HEK293 (cell line): ENCODE results near the gene CHMP1A.

Experiments used
- CTCF ChIP-seq: fragments of 450-650 bp; formaldehyde crosslinking; IDR thresholded peaks from 2 replicates; pipeline ENCODE4 v1.5.1; 2016; ENCODE audit warnings: missing biosample characterization, missing genetic modification characterization
- GLIS1 ChIP-seq: fragments of 450-650 bp; formaldehyde crosslinking; IDR thresholded peaks from 2 replicates; pipeline ENCODE4 v1.5.1; 2016; ENCODE audit warnings: missing biosample characterization, missing genetic modification characterization
- KLF7 ChIP-seq: fragments of 450-650 bp; formaldehyde crosslinking; IDR thresholded peaks from 2 replicates; pipeline ENCODE4 v1.5.1; 2016; ENCODE audit warnings: missing biosample characterization, missing genetic modification characterization, borderline replicate concordance
- REST ChIP-seq: fragments of 450-650 bp; formaldehyde crosslinking; IDR thresholded peaks from 2 replicates; pipeline ENCODE4 v1.5.1; 2016; ENCODE audit warnings: missing biosample characterization, missing genetic modification characterization
- SETDB1 ChIP-seq: IDR thresholded peaks from one replicate; pipeline ENCODE4 v1.6.1; 2017; ENCODE audit warnings: mild to moderate bottlenecking, low read length, moderate library complexity, mixed read lengths; ENCODE audit not compliant: insufficient read length
- ZBTB20 ChIP-seq: fragments of 450-650 bp; formaldehyde crosslinking; IDR thresholded peaks from 2 replicates; pipeline ENCODE4 v1.5.1; 2016; ENCODE audit warnings: missing biosample characterization, missing genetic modification characterization
- ZBTB49 ChIP-seq: fragments of 450-650 bp; formaldehyde crosslinking; IDR thresholded peaks from 2 replicates; pipeline ENCODE4 v1.5.1; 2016; ENCODE audit warnings: missing biosample characterization, missing genetic modification characterization, low read depth
- ZBTB7A ChIP-seq: fragments of 450-650 bp; formaldehyde crosslinking; IDR thresholded peaks from 2 replicates; pipeline ENCODE4 v1.5.1; 2016; ENCODE audit warnings: low read depth, missing biosample characterization, missing genetic modification characterization
- ZNF19 ChIP-seq: fragments of 450-650 bp; formaldehyde crosslinking; IDR thresholded peaks from 2 replicates; pipeline ENCODE4; 2016; ENCODE audit warnings: missing biosample characterization, missing genetic modification characterization, low read depth
- ZNF214 ChIP-seq: fragments of 450-650 bp; formaldehyde crosslinking; IDR thresholded peaks from 2 replicates; pipeline ENCODE4 v1.5.1; 2017; ENCODE audit warnings: missing biosample characterization, mild to moderate bottlenecking, missing genetic modification characterization, borderline replicate concordance
- ZNF26 ChIP-seq: fragments of 450-650 bp; formaldehyde crosslinking; IDR thresholded peaks from 2 replicates; pipeline ENCODE4 v1.5.1; 2016; ENCODE audit warnings: missing biosample characterization, missing genetic modification characterization
- ZNF341 ChIP-seq: fragments of 450-650 bp; formaldehyde crosslinking; IDR thresholded peaks from 2 replicates; pipeline ENCODE4; 2016; ENCODE audit warnings: low read depth, missing biosample characterization, missing genetic modification characterization
- ZNF366 ChIP-seq: fragments of 450-650 bp; formaldehyde crosslinking; conservative IDR thresholded peaks from 2 replicates; pipeline ENCODE4 v1.5.1; 2016; ENCODE audit warnings: missing biosample characterization, missing genetic modification characterization
- ZNF426 ChIP-seq: fragments of 450-650 bp; formaldehyde crosslinking; IDR thresholded peaks from 2 replicates; pipeline ENCODE4 v1.5.1; 2017; ENCODE audit warnings: missing biosample characterization, missing genetic modification characterization, mild to moderate bottlenecking, inconsistent platforms, moderate library complexity
- ZNF580 ChIP-seq: fragments of 450-650 bp; formaldehyde crosslinking; IDR thresholded peaks from 2 replicates; pipeline ENCODE4 v1.5.1; 2016; ENCODE audit warnings: missing biosample characterization, missing genetic modification characterization
- ZNF596 ChIP-seq: fragments of 450-650 bp; IDR thresholded peaks from 2 replicates; pipeline ENCODE4 v1.5.0; 2018; ENCODE audit warnings: missing biosample characterization, mild to moderate bottlenecking, missing genetic modification characterization, moderate library complexity
- ZNF677 ChIP-seq: fragments of 450-650 bp; IDR thresholded peaks from 2 replicates; pipeline ENCODE4 v1.5.0; 2018; ENCODE audit warnings: missing biosample characterization, mild to moderate bottlenecking, missing genetic modification characterization, moderate library complexity
- ZNF692 ChIP-seq: fragments of 450-650 bp; formaldehyde crosslinking; IDR thresholded peaks from 2 replicates; pipeline ENCODE4 v1.5.1; 2016; ENCODE audit warnings: missing biosample characterization, missing genetic modification characterization
- ZNF747 ChIP-seq: fragments of 450-650 bp; formaldehyde crosslinking; IDR thresholded peaks from 2 replicates; pipeline ENCODE4 v1.5.1; 2016; ENCODE audit warnings: missing biosample characterization, missing genetic modification characterization
- ZNF830 ChIP-seq: fragments of 450-650 bp; IDR thresholded peaks from 2 replicates; pipeline ENCODE4 v1.5.0; 2018; ENCODE audit warnings: missing biosample characterization, missing genetic modification characterization, low read depth, mild to moderate bottlenecking, moderate library complexity
- ZSCAN5A ChIP-seq: fragments of 450-650 bp; formaldehyde crosslinking; IDR thresholded peaks from 2 replicates; pipeline ENCODE4 v1.5.1; 2016; ENCODE audit warnings: missing biosample characterization, missing genetic modification characterization

Gene CHMP1A

GRCh38 chr16:89687092-89687940, 29.8 kb upstream of the CHMP1A start (continued):
- TF ChIP-seq ZNF26 (tag by site-specific recombination) (no peak), ZNF19 (tag by site-specific recombination) (no peak), ZNF747 (tag by site-specific recombination) (no peak), ZNF214 (tag by site-specific recombination) (no peak), REST (no peak), ZNF341 (tag by site-specific recombination) (0 out of 2 replicates have a peak, but pooled peaks have one; percentile 18), ZNF677 (tag by site-specific recombination) (no peak), GLIS1 (peak; percentile 5; the same call in 1 of the 2 replicates), ZNF692 (peak; percentile 70), SETDB1 (no peak), ZBTB49 (tag by site-specific recombination) (no peak), ZBTB20 (tag by site-specific recombination) (0 out of 2 replicates have a peak, but pooled peaks have one; percentile 51), ZNF366 (tag by site-specific recombination) (no peak), ZNF426 (no peak), ZNF580 (tag by site-specific recombination) (no peak), CTCF (tag by site-specific recombination) (peak; percentile 50), ZNF596 (0 out of 2 replicates have a peak, but pooled peaks have one; percentile 1), KLF7 (no peak), ZSCAN5A (tag by site-specific recombination) (no peak), ZNF830 (tag by site-specific recombination) (no peak), ZBTB7A (no peak)
